ENCODE results near the gene CRYGC. TPM values are rescaled to one million over a fixed set of nuclear protein-coding genes. Genes with fewer than 3 reads are reported as not detected.

Gene CRYGC
- not detected in 2 replicates for total RNA-seq
- long read RNA-seq = 0 reads

- Mint-ChIP-seq H3K27ac (no peak within 1 kb of the TSS), H3K4me3 (ENCODE audit: low read depth) (no peak within 1 kb of the TSS), H3K36me3 (ENCODE audit: insufficient read depth) (no peaks in the 10 kb centered on the region), H3K4me1 (ENCODE audit: low read depth) (peaks cover 20% of the 10 kb centered on the region), H3K27me3 (no peaks in the 10 kb centered on the region), H3K9me3 (ENCODE audit: low read depth) (no peaks in the 10 kb centered on the region)
- no peak for TF ChIP-seq CTCF (IDR thresholded peaks at IDR 0.05; ENCODE audit: unreplicated experiment)
- no peak for DNase-seq (ENCODE audit: low spot score, unreplicated experiment)
These were observed at the start of gene CRYGC for GRCh38 chr2:208129744-208130711. Gene CRYGC (minus strand): TSS chr2:208129828. CDS start chr2:208129792, 36 bp downstream.

DNA sequence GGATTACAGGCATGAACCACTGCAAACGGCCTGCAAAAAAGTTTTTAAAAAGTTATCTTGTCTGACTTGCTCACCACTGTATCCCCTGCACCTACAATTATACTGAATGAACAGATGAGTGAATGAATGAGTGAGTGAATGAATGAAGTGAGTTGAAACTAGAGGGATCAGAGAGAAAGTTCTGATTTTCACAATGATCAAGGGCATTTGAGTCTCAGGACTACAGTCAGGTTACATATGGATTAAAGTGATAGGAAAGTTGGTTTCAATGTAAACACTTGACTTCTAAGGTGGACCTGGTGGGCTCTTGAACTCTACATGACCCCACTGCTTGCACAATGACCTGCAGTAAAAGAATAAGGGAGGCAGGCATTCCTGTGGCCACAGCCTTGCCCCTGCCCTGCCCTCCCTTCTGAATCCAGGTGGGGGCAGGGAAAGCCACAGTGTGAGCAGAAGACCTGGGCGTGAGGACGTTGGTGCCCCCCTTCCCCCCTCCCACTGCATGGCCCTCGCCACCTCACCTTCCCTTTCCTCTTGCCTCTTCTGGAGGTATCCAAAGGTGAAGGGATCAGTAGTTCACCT, 49.5 kb upstream of the CRYGC start:
- peak; percentile 16 for TF ChIP-seq CTCF (IDR thresholded peaks at IDR 0.05; ENCODE audit: unreplicated experiment)
- Mint-ChIP-seq H3K9me3 (ENCODE audit: low read depth) (no peaks in the 10 kb centered on the region), H3K27me3 (no peaks in the 10 kb centered on the region), H3K4me1 (ENCODE audit: low read depth) (peaks cover 26% of the 10 kb centered on the region), H3K36me3 (ENCODE audit: insufficient read depth) (no peaks in the 10 kb centered on the region), H3K27ac (peak overlapping the region; percentile 97), H3K4me3 (ENCODE audit: low read depth) (no peak overlapping the region)
- peak; percentile 30 for DNase-seq (ENCODE audit: low spot score, unreplicated experiment)

GRCh38 chr2:208175840-208176153, 46.2 kb upstream of the CRYGC start:
- H3K4me3 Mint-ChIP-seq (ENCODE audit: low read depth) = no peak overlapping the region
- H3K4me1 Mint-ChIP-seq (ENCODE audit: low read depth) = peaks cover 19% of the 10 kb centered on the region
- no peaks in the 10 kb centered on the region for H3K9me3 Mint-ChIP-seq (ENCODE audit: low read depth)
- no peak for TF ChIP-seq CTCF (IDR thresholded peaks at IDR 0.05; ENCODE audit: unreplicated experiment)
- no peak for DNase-seq (ENCODE audit: low spot score, unreplicated experiment)
- H3K27ac Mint-ChIP-seq = no peak overlapping the region
- no peaks in the 10 kb centered on the region for H3K36me3 Mint-ChIP-seq (ENCODE audit: insufficient read depth)
- no peaks in the 10 kb centered on the region for H3K27me3 Mint-ChIP-seq

GRCh38 chr2:208175069-208175839, 45.6 kb upstream of the CRYGC start:
- Mint-ChIP-seq H3K36me3 (ENCODE audit: insufficient read depth) (no peaks in the 10 kb centered on the region), H3K27ac (peak overlapping the region; percentile 59), H3K9me3 (ENCODE audit: low read depth) (no peaks in the 10 kb centered on the region), H3K27me3 (no peaks in the 10 kb centered on the region), H3K4me3 (ENCODE audit: low read depth) (no peak overlapping the region), H3K4me1 (ENCODE audit: low read depth) (peaks cover 19% of the 10 kb centered on the region)
- peak; percentile 89 for TF ChIP-seq CTCF (IDR thresholded peaks at IDR 0.05; ENCODE audit: unreplicated experiment)
- peak; percentile 52 for DNase-seq (ENCODE audit: low spot score, unreplicated experiment)

DNA sequence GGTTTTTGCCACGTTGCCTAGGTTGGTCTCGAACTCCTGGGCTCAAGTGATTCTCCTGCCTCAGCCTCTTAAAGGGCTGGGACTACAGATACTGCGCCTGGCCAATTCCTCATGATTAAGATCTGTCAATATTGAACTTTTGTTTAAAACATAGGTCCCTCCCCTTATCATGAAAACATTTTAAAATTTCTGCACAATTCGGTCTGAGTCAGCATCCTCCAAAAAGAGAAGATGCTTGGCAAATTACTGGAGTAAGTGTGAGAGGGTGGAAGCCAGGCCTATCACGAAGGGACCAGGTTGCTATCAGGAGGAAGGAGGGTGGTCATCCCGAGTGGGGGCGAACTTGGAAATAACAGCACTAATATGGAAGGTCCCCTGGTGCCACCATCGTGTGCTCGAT, 44.5 kb upstream of the CRYGC start:
- peaks cover 11% of the 10 kb centered on the region for H3K4me1 Mint-ChIP-seq (ENCODE audit: low read depth)
- no peak overlapping the region for H3K27ac Mint-ChIP-seq
- DNase-seq (ENCODE audit: low spot score, unreplicated experiment) = no peak
- H3K4me3 Mint-ChIP-seq (ENCODE audit: low read depth) = no peak overlapping the region
- H3K9me3 Mint-ChIP-seq (ENCODE audit: low read depth) = no peaks in the 10 kb centered on the region
- H3K27me3 Mint-ChIP-seq = no peaks in the 10 kb centered on the region
- no peak for TF ChIP-seq CTCF (IDR thresholded peaks at IDR 0.05; ENCODE audit: unreplicated experiment)
- no peaks in the 10 kb centered on the region for H3K36me3 Mint-ChIP-seq (ENCODE audit: insufficient read depth)
